PC-3 (cell line): Measurements from ENCODE around the gene MAML3.

Source experiments
- CTCF ChIP-seq: fragments of 300-600 bp; sonication (generic); conservative IDR thresholded peaks from 2 replicates; pipeline ENCODE4 v1.5.1; 2017; ENCODE audit warnings: antibody characterized with exemption, low read depth, mild to moderate bottlenecking, low read length
- EZH2 ChIP-seq: fragments of 300-600 bp; sonication (generic); IDR thresholded peaks from one replicate; pipeline ENCODE4 v1.6.1; 2017; ENCODE audit warnings: antibody characterized with exemption, mild to moderate bottlenecking, low read length; ENCODE audit not compliant: unreplicated experiment
- EZH2phosphoT487 ChIP-seq: fragments of 300-600 bp; sonication (generic); IDR thresholded peaks from 2 replicates; pipeline ENCODE4 v1.6.1; 2018; ENCODE audit warnings: mild to moderate bottlenecking, antibody characterized with exemption, low read length, borderline replicate concordance

GRCh38 chr4:139682309-139682708, 471.7 kb downstream of the MAML3 start:
- TF ChIP-seq CTCF (no peak), EZH2phosphoT487 (no peak), EZH2 (no peak)
